ENCODE results near the gene MCF2L2.
"Not testable (repeated sequence)": the region's sequence is repeated elsewhere in the genome, so short reads cannot be mapped to it uniquely, and the experiment has no call there.

The MCF2L2 gene

GRCh38 chr3:183443395-183444385 is 15.3 kb upstream of the MCF2L2 start:
- no peak for DNase-seq (ENCODE audit: low spot score)

- DNase-seq (ENCODE audit: low spot score), result no peak
These were observed 14.6 kb upstream of the MCF2L2 start for GRCh38 chr3:183442994-183443393.

GRCh38 chr3:183440521-183440920 is 12.1 kb upstream of the MCF2L2 start:
- DNase-seq (ENCODE audit: low spot score), result not testable (repeated sequence)

GRCh38 chr3:183439515-183439914 is 11.1 kb upstream of the MCF2L2 start:
- no peak for DNase-seq (ENCODE audit: low spot score)

- DNase-seq (ENCODE audit: low spot score), result no peak
These were observed 10.3 kb upstream of the MCF2L2 start for GRCh38 chr3:183438735-183439134.

- no peak for DNase-seq (ENCODE audit: low spot score)
These were observed 9.5 kb upstream of the MCF2L2 start for GRCh38 chr3:183437666-183438564.

GRCh38 chr3:183437061-183437460 is 8.6 kb upstream of the MCF2L2 start:
- no peak for DNase-seq (ENCODE audit: low spot score)

- DNase-seq (ENCODE audit: low spot score), result no peak
These were observed 7.2 kb upstream of the MCF2L2 start for GRCh38 chr3:183435661-183436060.

- DNase-seq (ENCODE audit: low spot score), result no peak
These were observed 6.6 kb upstream of the MCF2L2 start for GRCh38 chr3:183434992-183435391.

GRCh38 chr3:183434503-183434902 is 6.1 kb upstream of the MCF2L2 start:
- DNase-seq (ENCODE audit: low spot score), result no peak

GRCh38 chr3:183430325-183430957 is 2.0 kb upstream of the MCF2L2 start:
- no peak for DNase-seq (ENCODE audit: low spot score)

- peak; percentile 71 for DNase-seq (ENCODE audit: low spot score)
These were observed 458 bp downstream of the MCF2L2 start for GRCh38 chr3:183427876-183428446.

- DNase-seq (ENCODE audit: low spot score), result no peak
These were observed 1.1 kb downstream of the MCF2L2 start for GRCh38 chr3:183427196-183427875.

GRCh38 chr3:183418807-183419206 is 9.6 kb downstream of the MCF2L2 start:
- DNase-seq (ENCODE audit: low spot score), result not testable (repeated sequence)

- no peak for DNase-seq (ENCODE audit: low spot score)
These were observed 17.1 kb downstream of the MCF2L2 start for GRCh38 chr3:183411216-183411922.

- no peak for DNase-seq (ENCODE audit: low spot score)
These were observed 17.7 kb downstream of the MCF2L2 start for GRCh38 chr3:183410759-183411158.

GRCh38 chr3:183410280-183410679 is 18.1 kb downstream of the MCF2L2 start:
- DNase-seq (ENCODE audit: low spot score), result no peak

- no peak for DNase-seq (ENCODE audit: low spot score)
These were observed 19.2 kb downstream of the MCF2L2 start for GRCh38 chr3:183409219-183409618.

GRCh38 chr3:183401678-183402077 is 26.7 kb downstream of the MCF2L2 start:
- no peak for DNase-seq (ENCODE audit: low spot score)

GRCh38 chr3:183400352-183400751 is 28.1 kb downstream of the MCF2L2 start:
- DNase-seq (ENCODE audit: low spot score), result no peak
